Fibroblast of lung (primary cell): ENCODE data around the gene ZMAT5.

Experiments
- CTCF ChIP-seq, 2 donors: IDR thresholded peaks in 1 of 2; conservative IDR thresholded peaks in 1 of 2; 1 replicate in 1 of 2; 2 replicates in 1 of 2; pipeline ENCODE4 v1.5.1; 2011 to 2012; ENCODE audit warnings: low read length in 2 of 2, control low read depth in 1 of 2, inconsistent platforms in 1 of 2, low read depth in 1 of 2, mild to moderate bottlenecking in 1 of 2
- EZH2 ChIP-seq: IDR thresholded peaks from 2 replicates; pipeline ENCODE4 v1.5.1; 2012; ENCODE audit warnings: low read length, control low read depth, mild to moderate bottlenecking; ENCODE audit errors: missing control alignments

GRCh38 chr22:29815580-29815979 is 48.8 kb upstream of the ZMAT5 start:
- TF ChIP-seq EZH2 (no peak), CTCF (conservative IDR thresholded peaks at IDR 0.05 in 1 of 2, IDR thresholded peaks at IDR 0.05 in 1 of 2; ENCODE audit: low read depth in 1 of 2, low read length in 2 of 2) (no peak)
